ENCODE data around the gene PAFAH1B2.

DNA sequence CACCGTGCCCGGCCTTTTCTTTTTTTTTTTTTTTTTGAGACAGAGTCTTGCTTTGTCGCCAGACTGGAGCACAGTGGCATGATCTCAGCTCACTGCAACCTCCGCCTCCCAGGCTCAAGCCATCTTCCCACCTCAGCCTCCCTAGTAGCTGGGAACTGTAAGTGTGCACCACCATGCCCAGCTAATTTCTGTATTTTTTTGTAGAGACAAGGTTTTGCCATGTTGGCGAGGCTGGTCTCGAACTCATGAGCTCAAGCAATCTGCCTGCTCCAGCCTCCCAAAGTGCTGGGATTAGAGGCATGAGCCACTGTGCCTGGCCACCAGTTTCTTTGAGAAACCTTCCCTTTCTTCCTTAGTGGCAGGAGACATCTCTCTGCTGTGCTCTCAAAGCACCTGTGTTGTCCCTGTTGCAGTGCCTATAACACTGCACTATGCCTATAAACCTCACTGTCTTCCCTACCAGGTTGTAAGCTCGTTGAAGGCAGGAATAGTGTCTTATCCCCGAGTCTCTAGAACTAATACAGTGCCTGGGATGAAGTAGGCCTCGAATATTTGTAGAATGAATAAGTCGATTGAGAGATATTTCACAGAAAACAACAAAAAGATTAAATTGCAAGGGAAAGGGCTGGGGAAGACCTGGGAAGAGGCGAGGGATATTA, 68.7 kb downstream of the PAFAH1B2 start:
- TF ChIP-seq CTCF (IDR thresholded peaks at IDR 0.05) (no peak), POLR2A (IDR thresholded peaks at IDR 0.05) (no peak)

Measured in gastroesophageal sphincter (tissue), 3 donors.